Fibroblast of lung (primary cell): ENCODE measurements around the gene LGALS3BP. TPM values are rescaled to one million over a fixed set of nuclear protein-coding genes. Genes with fewer than 3 reads are reported as not detected.

Source experiments
- DNase-seq, 2 donors: peaks; one replicate each; pipeline versions ENCODE4 v3.0.0 to v3.0.0-alpha.2; 2010; ENCODE audit warnings: low read depth in 2 of 2
- H2AFZ ChIP-seq: 2 replicates; pipeline ENCODE4 v1.5.1; 2012; ENCODE audit warnings: low read length, control low read depth, inconsistent platforms
- H3K27ac ChIP-seq: 2 replicates; pipeline ENCODE4 v1.5.1; 2011; ENCODE audit warnings: low read length, control low read depth; ENCODE audit not compliant: insufficient read depth
- H3K27me3 ChIP-seq: 2 replicates; pipeline ENCODE4 v1.5.1; 2011; ENCODE audit warnings: mild to moderate bottlenecking, low read length; ENCODE audit not compliant: control insufficient read depth, insufficient read depth
- H3K36me3 ChIP-seq: 2 replicates; pipeline ENCODE4 v1.5.1; 2011; ENCODE audit warnings: low read length; ENCODE audit not compliant: control insufficient read depth, insufficient read depth
- H3K4me1 ChIP-seq: 2 replicates; pipeline ENCODE4 v1.5.1; 2011; ENCODE audit warnings: low read length; ENCODE audit not compliant: control insufficient read depth, insufficient read depth; ENCODE audit errors: extremely low read depth
- H3K4me2 ChIP-seq: 2 replicates; pipeline ENCODE4 v1.5.1; 2011; ENCODE audit warnings: low read length, control low read depth; ENCODE audit not compliant: insufficient read depth; ENCODE audit errors: extremely low read depth
- H3K4me3 ChIP-seq, 4 experiments: fragments of 200-600 bp in 1 of 4; sonication (generic) in 1 of 4; replicated peaks in 1 of 4; 2 replicates each; pipeline ENCODE4 v1.5.1; 2011 to 2016; ENCODE audit warnings: low read length in 4 of 4, low read depth in 3 of 4, mild to moderate bottlenecking in 3 of 4, control low read depth in 2 of 4, inconsistent platforms in 1 of 4, mixed read lengths in 1 of 4; ENCODE audit not compliant: insufficient read depth in 1 of 4; ENCODE audit errors: control extremely low read depth in 1 of 4
- H3K79me2 ChIP-seq: 2 replicates; pipeline ENCODE4 v1.5.1; 2012; ENCODE audit warnings: mild to moderate bottlenecking, low read length, inconsistent platforms; ENCODE audit not compliant: control insufficient read depth, insufficient read depth
- H3K9ac ChIP-seq: 2 replicates; pipeline ENCODE4 v1.5.1; 2011; ENCODE audit warnings: mild to moderate bottlenecking, low read length, control low read depth; ENCODE audit not compliant: insufficient read depth
- H3K9me3 ChIP-seq: 2 replicates; pipeline ENCODE4 v1.5.1; 2012; ENCODE audit warnings: low read depth, low read length; ENCODE audit not compliant: control insufficient read depth, insufficient read depth
- H4K20me1 ChIP-seq: 2 replicates; pipeline ENCODE4 v1.5.1; 2011; ENCODE audit warnings: low read length; ENCODE audit not compliant: control insufficient read depth, insufficient read depth; ENCODE audit errors: extremely low read depth
- CTCF ChIP-seq, 2 donors: IDR thresholded peaks in 1 of 2; conservative IDR thresholded peaks in 1 of 2; 1 replicate in 1 of 2; 2 replicates in 1 of 2; pipeline ENCODE4 v1.5.1; 2011 to 2012; ENCODE audit warnings: low read length in 2 of 2, control low read depth in 1 of 2, inconsistent platforms in 1 of 2, low read depth in 1 of 2, mild to moderate bottlenecking in 1 of 2
- EZH2 ChIP-seq: IDR thresholded peaks from 2 replicates; pipeline ENCODE4 v1.5.1; 2012; ENCODE audit warnings: low read length, control low read depth, mild to moderate bottlenecking; ENCODE audit errors: missing control alignments
- polyA plus RNA-seq, 2 donors: library from polyadenylated mRNA; depleted of rRNA in 1 of 2; stranded (reverse) in 1 of 2; unstranded in 1 of 2; fragments of >200 nt; gene quantifications; 2 replicates each; pipeline ENCODE4 v1.2.1, GENCODE V29; 2011 to 2012; ENCODE audit warnings: missing spikeins in 1 of 2
- total RNA-seq: library from RNA; depleted of rRNA; stranded (reverse); fragments of >200 nt; gene quantifications from 2 replicates; pipeline ENCODE4 v1.2.1, GENCODE V29; 2014

LGALS3BP gene
- total and polyA plus RNA-seq, 2 donors (not counting 1 experiment from before 2014, with no cell fraction given): 128 to 387 TPM

- peaks cover 28% of the 10 kb centered on the region for H3K36me3 ChIP-seq
Measured at GRCh38 chr17:78998311-78999055, 18.8 kb upstream of the LGALS3BP start.

GRCh38 chr17:78997881-78998280, 18.2 kb upstream of the LGALS3BP start:
- peaks cover 44% of the 10 kb centered on the region for H3K79me2 ChIP-seq
- peaks cover 30% of the 10 kb centered on the region for H3K36me3 ChIP-seq
- H3K27ac ChIP-seq: no peak overlapping the region
- H3K4me1 ChIP-seq: no peaks in the 10 kb centered on the region
- no peak overlapping the region for H3K4me2 ChIP-seq
- no peaks in the 10 kb centered on the region for H4K20me1 ChIP-seq
- no peak for DNase-seq
- no peak overlapping the region for H3K4me3 ChIP-seq
- H3K9ac ChIP-seq: no peak overlapping the region
- H3K27me3 ChIP-seq: no peaks in the 10 kb centered on the region
- no peaks in the 10 kb centered on the region for H3K9me3 ChIP-seq
- TF ChIP-seq EZH2 (no peak), CTCF (conservative IDR thresholded peaks at IDR 0.05 in 1 of 2, IDR thresholded peaks at IDR 0.05 in 1 of 2; ENCODE audit: low read depth in 1 of 2, low read length in 2 of 2) (no peak)
- no peak overlapping the region for H2AFZ ChIP-seq

More at GRCh38 chr17:78998311-78999055, 18.8 kb upstream of the LGALS3BP start:
- DNase-seq: no peak
- Histone ChIP-seq H3K4me1 (no peaks in the 10 kb centered on the region), H4K20me1 (no peaks in the 10 kb centered on the region), H3K4me3 (no peak overlapping the region), H3K27ac (no peak overlapping the region), H3K27me3 (no peaks in the 10 kb centered on the region), H3K79me2 (peaks cover 47% of the 10 kb centered on the region), H3K4me2 (no peak overlapping the region), H3K9ac (no peak overlapping the region), H3K9me3 (no peaks in the 10 kb centered on the region), H2AFZ (no peak overlapping the region)
- no peak for TF ChIP-seq CTCF (conservative IDR thresholded peaks at IDR 0.05 in 1 of 2, IDR thresholded peaks at IDR 0.05 in 1 of 2; ENCODE audit: low read depth in 1 of 2, low read length in 2 of 2)
- TF ChIP-seq EZH2: no peak

- no peaks in the 10 kb centered on the region for H3K27me3 ChIP-seq
- DNase-seq: no peak
- H3K79me2 ChIP-seq: peaks cover 38% of the 10 kb centered on the region
- no peak overlapping the region for H3K4me2 ChIP-seq
- no peaks in the 10 kb centered on the region for H3K9me3 ChIP-seq
- H3K36me3 ChIP-seq: peaks cover 29% of the 10 kb centered on the region
- H2AFZ ChIP-seq: no peak overlapping the region
- no peak overlapping the region for H3K4me3 ChIP-seq
- H3K27ac ChIP-seq: no peak overlapping the region
- no peak overlapping the region for H3K9ac ChIP-seq
- TF ChIP-seq CTCF (conservative IDR thresholded peaks at IDR 0.05 in 1 of 2, IDR thresholded peaks at IDR 0.05 in 1 of 2; ENCODE audit: low read depth in 1 of 2, low read length in 2 of 2): no peak
- no peak for TF ChIP-seq EZH2
- no peaks in the 10 kb centered on the region for H4K20me1 ChIP-seq
- H3K4me1 ChIP-seq: no peaks in the 10 kb centered on the region
Measured at GRCh38 chr17:78997231-78997741, 17.6 kb upstream of the LGALS3BP start.
